ENCODE measurements around the gene TAAR1.
A peak's percentile ranks its signal among the peaks of the same experiment; 100 is the strongest.
"Not testable (repeated sequence)": the region's sequence is repeated elsewhere in the genome, so short reads cannot be mapped to it uniquely, and the experiment has no call there.

The TAAR1 gene

GRCh38 chr6:132659082-132659481 lies at the start of gene TAAR1:
TSS of gene TAAR1 (minus strand) at chr6:132659182. CDS start at chr6:132646003, 13,179 bp downstream.
- no peaks in the 10 kb centered on the region for H3K9me3 ChIP-seq (ENCODE audit: control insufficient read depth, low read length)
- no peaks in the 10 kb centered on the region for H3K4me1 ChIP-seq (ENCODE audit: control insufficient read depth, insufficient read depth, low read length)
- no peak within 1 kb of the TSS for H3K4me3 ChIP-seq (ENCODE audit: low read length)
- no peak within 1 kb of the TSS for H3K9ac ChIP-seq (ENCODE audit: low read length)
- DNase-seq (ENCODE audit: low read depth): no peak
- no peaks in the 10 kb centered on the region for H3K27me3 ChIP-seq (replicated peaks; ENCODE audit: control insufficient read depth, insufficient read depth, low read length)
- H3K36me3 ChIP-seq (ENCODE audit: control insufficient read depth, insufficient read depth, low read length, severe bottlenecking): no peaks in the 10 kb centered on the region

DNA sequence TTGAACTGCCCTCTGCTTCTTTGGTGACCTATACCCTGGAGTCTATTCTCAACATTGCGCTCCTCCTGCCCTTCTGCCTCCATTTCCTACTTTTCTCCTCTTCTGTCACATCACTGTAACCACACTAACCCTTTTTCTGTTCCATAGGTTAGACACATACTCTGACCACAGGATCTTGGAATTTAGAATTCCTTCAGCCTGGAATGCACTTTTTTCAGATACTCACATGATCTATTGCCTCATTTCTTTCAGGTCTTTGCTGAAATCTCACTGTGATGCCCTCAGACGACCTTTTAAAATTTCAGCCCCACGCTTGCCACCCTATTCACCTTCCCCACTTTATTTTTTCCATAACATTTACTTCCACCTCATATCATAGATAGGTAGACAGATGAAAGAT lies 49.8 kb upstream of the TAAR1 start:
- Histone ChIP-seq H3K4me1 (ENCODE audit: control insufficient read depth, insufficient read depth, low read length) (peaks cover 6% of the 10 kb centered on the region), H3K9me3 (ENCODE audit: control insufficient read depth, low read length) (peaks cover 5% of the 10 kb centered on the region), H3K36me3 (ENCODE audit: control insufficient read depth, insufficient read depth, low read length, severe bottlenecking) (no peaks in the 10 kb centered on the region), H3K4me3 (ENCODE audit: low read length) (no peak overlapping the region), H3K9ac (ENCODE audit: low read length) (no peak overlapping the region), H3K27me3 (replicated peaks; ENCODE audit: control insufficient read depth, insufficient read depth, low read length) (no peaks in the 10 kb centered on the region)
- no peak for DNase-seq (ENCODE audit: low read depth)

DNA sequence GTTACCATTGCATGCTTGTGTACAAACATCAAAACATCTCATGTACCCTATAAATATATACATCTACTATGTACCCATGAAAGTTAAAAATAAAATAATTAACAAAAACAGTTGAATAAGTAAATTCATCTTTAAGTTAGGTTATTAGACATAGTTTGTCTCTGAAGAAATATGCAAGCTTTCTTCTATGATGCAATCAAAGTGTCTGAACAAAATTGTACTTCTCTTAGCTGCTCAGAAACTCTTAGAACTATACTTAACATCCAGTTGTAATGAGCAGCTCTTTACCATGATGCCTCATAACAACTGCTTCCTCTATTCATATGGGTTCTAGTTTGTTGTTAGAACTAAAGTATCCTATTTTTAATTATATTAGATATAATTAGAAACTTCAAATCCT lies 49.0 kb upstream of the TAAR1 start:
- Histone ChIP-seq H3K9ac (ENCODE audit: low read length) (no peak overlapping the region), H3K9me3 (ENCODE audit: control insufficient read depth, low read length) (peaks cover 5% of the 10 kb centered on the region), H3K4me1 (ENCODE audit: control insufficient read depth, insufficient read depth, low read length) (peaks cover 6% of the 10 kb centered on the region), H3K36me3 (ENCODE audit: control insufficient read depth, insufficient read depth, low read length, severe bottlenecking) (no peaks in the 10 kb centered on the region), H3K27me3 (replicated peaks; ENCODE audit: control insufficient read depth, insufficient read depth, low read length) (no peaks in the 10 kb centered on the region), H3K4me3 (ENCODE audit: low read length) (no peak overlapping the region)
- peak; percentile 29 for DNase-seq (ENCODE audit: low read depth)

GRCh38 chr6:132706756-132707155 lies 47.8 kb upstream of the TAAR1 start:
- H3K9ac ChIP-seq (ENCODE audit: low read length); H3K9me3 ChIP-seq (ENCODE audit: control insufficient read depth, low read length); DNase-seq (ENCODE audit: low read depth); H3K27me3 ChIP-seq (replicated peaks; ENCODE audit: control insufficient read depth, insufficient read depth, low read length); H3K4me3 ChIP-seq (ENCODE audit: low read length); H3K4me1 ChIP-seq (ENCODE audit: control insufficient read depth, insufficient read depth, low read length); H3K36me3 ChIP-seq (ENCODE audit: control insufficient read depth, insufficient read depth, low read length, severe bottlenecking): not testable (repeated sequence)

- peaks cover 9% of the 10 kb centered on the region for H3K27me3 ChIP-seq (replicated peaks; ENCODE audit: control insufficient read depth, insufficient read depth, low read length)
- DNase-seq (ENCODE audit: low read depth): peak; percentile 55
- no peak overlapping the region for H3K9ac ChIP-seq (ENCODE audit: low read length)
- no peaks in the 10 kb centered on the region for H3K36me3 ChIP-seq (ENCODE audit: control insufficient read depth, insufficient read depth, low read length, severe bottlenecking)
- H3K4me3 ChIP-seq (ENCODE audit: low read length): no peak overlapping the region
- H3K4me1 ChIP-seq (ENCODE audit: control insufficient read depth, insufficient read depth, low read length): peaks cover 7% of the 10 kb centered on the region
- peaks cover 5% of the 10 kb centered on the region for H3K9me3 ChIP-seq (ENCODE audit: control insufficient read depth, low read length)
These were observed 45.0 kb upstream of the TAAR1 start for GRCh38 chr6:132703936-132704335.

GRCh38 chr6:132698608-132699007 lies 39.6 kb upstream of the TAAR1 start:
- H3K4me1 ChIP-seq (ENCODE audit: control insufficient read depth, insufficient read depth, low read length): peaks cover 7% of the 10 kb centered on the region
- H3K9me3 ChIP-seq (ENCODE audit: control insufficient read depth, low read length): peaks cover 16% of the 10 kb centered on the region
- H3K4me3 ChIP-seq (ENCODE audit: low read length): no peak overlapping the region
- no peak overlapping the region for H3K9ac ChIP-seq (ENCODE audit: low read length)
- peaks cover 9% of the 10 kb centered on the region for H3K27me3 ChIP-seq (replicated peaks; ENCODE audit: control insufficient read depth, insufficient read depth, low read length)
- H3K36me3 ChIP-seq (ENCODE audit: control insufficient read depth, insufficient read depth, low read length, severe bottlenecking): no peaks in the 10 kb centered on the region
- no peak for DNase-seq (ENCODE audit: low read depth)

DNA sequence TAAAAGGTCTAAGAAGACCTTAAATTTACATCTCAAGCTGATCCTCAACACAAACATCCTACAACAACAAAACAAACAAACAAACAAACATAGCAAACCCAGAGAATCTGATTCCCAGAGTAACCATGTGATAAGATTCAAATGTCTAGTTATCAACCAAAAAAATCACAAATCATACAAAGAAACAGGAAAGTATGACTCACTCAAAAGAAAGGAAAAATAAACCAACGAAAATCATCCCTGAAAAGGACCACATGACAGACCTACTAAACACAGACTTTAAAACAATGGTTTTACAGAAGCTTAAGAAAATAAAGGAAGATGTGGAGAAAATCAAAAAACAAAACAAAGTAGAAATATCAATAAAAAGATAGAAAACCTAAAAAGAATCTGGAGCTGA lies 36.8 kb upstream of the TAAR1 start:
- Histone ChIP-seq H3K4me3 (ENCODE audit: low read length) (no peak overlapping the region), H3K27me3 (replicated peaks; ENCODE audit: control insufficient read depth, insufficient read depth, low read length) (no peaks in the 10 kb centered on the region), H3K36me3 (ENCODE audit: control insufficient read depth, insufficient read depth, low read length, severe bottlenecking) (no peaks in the 10 kb centered on the region), H3K4me1 (ENCODE audit: control insufficient read depth, insufficient read depth, low read length) (peaks cover 15% of the 10 kb centered on the region), H3K9ac (ENCODE audit: low read length) (no peak overlapping the region), H3K9me3 (ENCODE audit: control insufficient read depth, low read length) (peaks cover 17% of the 10 kb centered on the region)
- DNase-seq (ENCODE audit: low read depth): no peak

- DNase-seq (ENCODE audit: low read depth): peak; percentile 64
- H3K4me3 ChIP-seq (ENCODE audit: low read length): no peak overlapping the region
- H3K27me3 ChIP-seq (replicated peaks; ENCODE audit: control insufficient read depth, insufficient read depth, low read length): no peaks in the 10 kb centered on the region
- no peaks in the 10 kb centered on the region for H3K36me3 ChIP-seq (ENCODE audit: control insufficient read depth, insufficient read depth, low read length, severe bottlenecking)
- no peak overlapping the region for H3K9ac ChIP-seq (ENCODE audit: low read length)
- H3K9me3 ChIP-seq (ENCODE audit: control insufficient read depth, low read length): peaks cover 17% of the 10 kb centered on the region
- peaks cover 11% of the 10 kb centered on the region for H3K4me1 ChIP-seq (ENCODE audit: control insufficient read depth, insufficient read depth, low read length)
These were observed 34.5 kb upstream of the TAAR1 start for GRCh38 chr6:132693478-132693877.

- no peak for DNase-seq (ENCODE audit: low read depth)
- H3K4me3 ChIP-seq (ENCODE audit: low read length): no peak overlapping the region
These were observed 31.7 kb upstream of the TAAR1 start for GRCh38 chr6:132690678-132691077.

GRCh38 chr6:132687306-132687705 lies 28.3 kb upstream of the TAAR1 start:
- H3K9ac ChIP-seq (ENCODE audit: low read length): no peak overlapping the region
- H3K27me3 ChIP-seq (replicated peaks; ENCODE audit: control insufficient read depth, insufficient read depth, low read length): no peaks in the 10 kb centered on the region
- H3K36me3 ChIP-seq (ENCODE audit: control insufficient read depth, insufficient read depth, low read length, severe bottlenecking): no peaks in the 10 kb centered on the region
- H3K4me3 ChIP-seq (ENCODE audit: low read length): peak overlapping the region; percentile 17
- H3K9me3 ChIP-seq (ENCODE audit: control insufficient read depth, low read length): no peaks in the 10 kb centered on the region
- no peak for DNase-seq (ENCODE audit: low read depth)
- no peaks in the 10 kb centered on the region for H3K4me1 ChIP-seq (ENCODE audit: control insufficient read depth, insufficient read depth, low read length)

More at GRCh38 chr6:132690678-132691077, 31.7 kb upstream of the TAAR1 start:
- no peaks in the 10 kb centered on the region for H3K36me3 ChIP-seq (ENCODE audit: control insufficient read depth, insufficient read depth, low read length, severe bottlenecking)
- peaks cover 11% of the 10 kb centered on the region for H3K4me1 ChIP-seq (ENCODE audit: control insufficient read depth, insufficient read depth, low read length)
- H3K9me3 ChIP-seq (ENCODE audit: control insufficient read depth, low read length): peaks cover 7% of the 10 kb centered on the region
- H3K9ac ChIP-seq (ENCODE audit: low read length): no peak overlapping the region
- H3K27me3 ChIP-seq (replicated peaks; ENCODE audit: control insufficient read depth, insufficient read depth, low read length): no peaks in the 10 kb centered on the region

DNA sequence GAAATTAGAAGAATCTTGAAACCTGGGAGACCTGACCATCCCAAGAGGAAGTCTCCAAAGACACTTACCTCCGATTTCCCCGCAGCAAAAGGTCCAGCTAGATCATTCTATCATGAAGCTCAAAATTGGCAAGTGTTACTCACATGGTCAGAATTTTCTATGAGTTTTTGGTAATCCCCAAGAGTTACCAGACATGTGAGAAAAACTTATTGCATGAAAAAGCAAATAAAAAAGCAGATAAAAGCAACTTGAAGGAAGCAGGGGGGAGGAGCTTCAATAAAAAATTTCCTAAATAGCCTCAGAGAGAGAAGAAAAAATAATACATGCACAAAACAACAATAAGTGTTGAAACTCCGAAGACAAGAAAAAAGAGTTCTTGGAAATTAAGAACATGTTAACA lies 27.5 kb upstream of the TAAR1 start:
- DNase-seq (ENCODE audit: low read depth): no peak
- no peaks in the 10 kb centered on the region for H3K27me3 ChIP-seq (replicated peaks; ENCODE audit: control insufficient read depth, insufficient read depth, low read length)
- no peaks in the 10 kb centered on the region for H3K9me3 ChIP-seq (ENCODE audit: control insufficient read depth, low read length)
- H3K4me3 ChIP-seq (ENCODE audit: low read length): no peak overlapping the region
- H3K36me3 ChIP-seq (ENCODE audit: control insufficient read depth, insufficient read depth, low read length, severe bottlenecking): no peaks in the 10 kb centered on the region
- no peak overlapping the region for H3K9ac ChIP-seq (ENCODE audit: low read length)
- no peaks in the 10 kb centered on the region for H3K4me1 ChIP-seq (ENCODE audit: control insufficient read depth, insufficient read depth, low read length)

- H3K4me1 ChIP-seq (ENCODE audit: control insufficient read depth, insufficient read depth, low read length): no peaks in the 10 kb centered on the region
- no peaks in the 10 kb centered on the region for H3K9me3 ChIP-seq (ENCODE audit: control insufficient read depth, low read length)
- no peak for DNase-seq (ENCODE audit: low read depth)
- no peak overlapping the region for H3K4me3 ChIP-seq (ENCODE audit: low read length)
- H3K36me3 ChIP-seq (ENCODE audit: control insufficient read depth, insufficient read depth, low read length, severe bottlenecking): no peaks in the 10 kb centered on the region
- no peaks in the 10 kb centered on the region for H3K27me3 ChIP-seq (replicated peaks; ENCODE audit: control insufficient read depth, insufficient read depth, low read length)
- no peak overlapping the region for H3K9ac ChIP-seq (ENCODE audit: low read length)
These were observed 26.0 kb upstream of the TAAR1 start for GRCh38 chr6:132685009-132685408.

Data from adipocyte (in vitro differentiated cells).